Measurements from ENCODE around the gene PRKAR1B.

The PRKAR1B gene

GRCh38 chr7:726084-726853 is 812 bp downstream of the PRKAR1B start, which contains the start of gene DNAAF5:
Gene DNAAF5, plus strand, starts transcription at chr7:726699. Its CDS starts 22 bp downstream, at chr7:726721.
- Mint-ChIP-seq H3K4me1 (peaks cover 30% of the 10 kb centered on the region), H3K4me3 (peak within 1 kb of the TSS; percentile 88), H3K9me3 (peaks cover 11% of the 10 kb centered on the region), H3K36me3 (ENCODE audit: low read depth) (peaks cover 50% of the 10 kb centered on the region), H3K27ac (peak within 1 kb of the TSS; percentile 90), H3K27me3 (no peaks in the 10 kb centered on the region)
- peak; percentile 90 for DNase-seq
- ATAC-seq, result peak; percentile 82

GRCh38 chr7:725223-726005 is 1.7 kb downstream of the PRKAR1B start:
- ATAC-seq (no peak), DNase-seq (no peak)
- peaks cover 58% of the 10 kb centered on the region for H3K36me3 Mint-ChIP-seq (ENCODE audit: low read depth)
- peak overlapping the region; percentile 90 for H3K27ac Mint-ChIP-seq
- H3K27me3 Mint-ChIP-seq, result no peaks in the 10 kb centered on the region
- peaks cover 30% of the 10 kb centered on the region for H3K4me1 Mint-ChIP-seq
- peaks cover 18% of the 10 kb centered on the region for H3K9me3 Mint-ChIP-seq
- H3K4me3 Mint-ChIP-seq, result peak overlapping the region; percentile 88

GRCh38 chr7:724298-724697 is 2.8 kb downstream of the PRKAR1B start:
- no peak for ATAC-seq
- Mint-ChIP-seq H3K4me3 (peak overlapping the region; percentile 88), H3K27ac (peak overlapping the region; percentile 8), H3K27me3 (no peaks in the 10 kb centered on the region), H3K9me3 (peaks cover 19% of the 10 kb centered on the region), H3K36me3 (ENCODE audit: low read depth) (peaks cover 57% of the 10 kb centered on the region), H3K4me1 (peaks cover 28% of the 10 kb centered on the region)
- DNase-seq, result no peak

GRCh38 chr7:723541-723940 is 3.5 kb downstream of the PRKAR1B start:
- Mint-ChIP-seq H3K4me1 (peaks cover 26% of the 10 kb centered on the region), H3K9me3 (peaks cover 19% of the 10 kb centered on the region), H3K27ac (no peak overlapping the region), H3K27me3 (no peaks in the 10 kb centered on the region), H3K4me3 (no peak overlapping the region), H3K36me3 (ENCODE audit: low read depth) (peaks cover 57% of the 10 kb centered on the region)
- no peak for DNase-seq
- ATAC-seq, result no peak

- Mint-ChIP-seq H3K27me3 (no peaks in the 10 kb centered on the region), H3K4me3 (no peak overlapping the region), H3K4me1 (peaks cover 19% of the 10 kb centered on the region), H3K27ac (no peak overlapping the region), H3K36me3 (ENCODE audit: low read depth) (peaks cover 55% of the 10 kb centered on the region), H3K9me3 (peaks cover 19% of the 10 kb centered on the region)
- ATAC-seq (no peak), DNase-seq (no peak)
These were observed 5.3 kb downstream of the PRKAR1B start for GRCh38 chr7:721619-722248.

- no peak overlapping the region for H3K27ac Mint-ChIP-seq
- H3K4me3 Mint-ChIP-seq, result no peak overlapping the region
These were observed 10.4 kb downstream of the PRKAR1B start for GRCh38 chr7:716636-717035.

GRCh38 chr7:716222-716621 is 10.9 kb downstream of the PRKAR1B start:
- peaks cover 8% of the 10 kb centered on the region for H3K9me3 Mint-ChIP-seq
- no peak overlapping the region for H3K4me3 Mint-ChIP-seq
- H3K27me3 Mint-ChIP-seq, result no peaks in the 10 kb centered on the region
- no peak for ATAC-seq
- peaks cover 25% of the 10 kb centered on the region for H3K36me3 Mint-ChIP-seq (ENCODE audit: low read depth)
- H3K4me1 Mint-ChIP-seq, result peaks cover 14% of the 10 kb centered on the region
- H3K27ac Mint-ChIP-seq, result peak overlapping the region; percentile 45
- DNase-seq, result no peak

More at GRCh38 chr7:716636-717035, 10.4 kb downstream of the PRKAR1B start:
- Mint-ChIP-seq H3K27me3 (no peaks in the 10 kb centered on the region), H3K9me3 (peaks cover 10% of the 10 kb centered on the region), H3K4me1 (peaks cover 12% of the 10 kb centered on the region), H3K36me3 (ENCODE audit: low read depth) (peaks cover 27% of the 10 kb centered on the region)
- ATAC-seq (no peak), DNase-seq (no peak)

- ATAC-seq (no peak), DNase-seq (no peak)
- Mint-ChIP-seq H3K4me3 (no peak overlapping the region), H3K27ac (no peak overlapping the region), H3K9me3 (no peaks in the 10 kb centered on the region), H3K36me3 (ENCODE audit: low read depth) (peaks cover 17% of the 10 kb centered on the region), H3K4me1 (peaks cover 14% of the 10 kb centered on the region), H3K27me3 (no peaks in the 10 kb centered on the region)
These were observed 12.8 kb downstream of the PRKAR1B start for GRCh38 chr7:714251-714671.

GRCh38 chr7:713488-714230 is 13.4 kb downstream of the PRKAR1B start:
- Mint-ChIP-seq H3K9me3 (no peaks in the 10 kb centered on the region), H3K27ac (no peak overlapping the region), H3K4me1 (peaks cover 14% of the 10 kb centered on the region), H3K4me3 (peak overlapping the region; percentile 34), H3K27me3 (no peaks in the 10 kb centered on the region), H3K36me3 (ENCODE audit: low read depth) (peaks cover 17% of the 10 kb centered on the region)
- ATAC-seq (no peak), DNase-seq (no peak)

- Mint-ChIP-seq H3K36me3 (ENCODE audit: low read depth) (peaks cover 17% of the 10 kb centered on the region), H3K9me3 (no peaks in the 10 kb centered on the region), H3K27me3 (no peaks in the 10 kb centered on the region), H3K27ac (no peak overlapping the region), H3K4me3 (peak overlapping the region; percentile 34), H3K4me1 (peaks cover 14% of the 10 kb centered on the region)
- ATAC-seq, result no peak
- DNase-seq, result no peak
These were observed 14.0 kb downstream of the PRKAR1B start for GRCh38 chr7:713139-713457.

GRCh38 chr7:712381-713138 is 14.5 kb downstream of the PRKAR1B start:
- ATAC-seq (no peak), DNase-seq (no peak)
- peaks cover 21% of the 10 kb centered on the region for H3K36me3 Mint-ChIP-seq (ENCODE audit: low read depth)
- peaks cover 14% of the 10 kb centered on the region for H3K4me1 Mint-ChIP-seq
- no peaks in the 10 kb centered on the region for H3K9me3 Mint-ChIP-seq
- H3K27ac Mint-ChIP-seq, result no peak overlapping the region
- H3K27me3 Mint-ChIP-seq, result no peaks in the 10 kb centered on the region
- peak overlapping the region; percentile 32 for H3K4me3 Mint-ChIP-seq

- Mint-ChIP-seq H3K27ac (no peak overlapping the region), H3K4me1 (peaks cover 14% of the 10 kb centered on the region), H3K4me3 (no peak overlapping the region), H3K36me3 (ENCODE audit: low read depth) (peaks cover 25% of the 10 kb centered on the region), H3K27me3 (no peaks in the 10 kb centered on the region), H3K9me3 (no peaks in the 10 kb centered on the region)
- no peak for DNase-seq
- ATAC-seq, result no peak
These were observed 15.1 kb downstream of the PRKAR1B start for GRCh38 chr7:711922-712380.

GRCh38 chr7:711093-711921 is 15.8 kb downstream of the PRKAR1B start:
- no peak overlapping the region for H3K27ac Mint-ChIP-seq
- H3K9me3 Mint-ChIP-seq, result no peaks in the 10 kb centered on the region
- peaks cover 24% of the 10 kb centered on the region for H3K36me3 Mint-ChIP-seq (ENCODE audit: low read depth)
- no peaks in the 10 kb centered on the region for H3K27me3 Mint-ChIP-seq
- peaks cover 10% of the 10 kb centered on the region for H3K4me1 Mint-ChIP-seq
- no peak overlapping the region for H3K4me3 Mint-ChIP-seq
- ATAC-seq (no peak), DNase-seq (no peak)
